K562 (cell line): ENCODE results near the gene ZBTB9.
A peak's percentile ranks its signal among the peaks of the same experiment; 100 is the strongest.

Experiments
- DPF2 ChIP-seq: fragments of 450-650 bp; IDR thresholded peaks from 2 replicates; pipeline ENCODE4 v1.6.1; 2016
- JUN ChIP-seq, 2 experiments: sonication (generic) in 1 of 2; formaldehyde crosslinking in 1 of 2; IDR thresholded peaks; 2 replicates each; pipeline versions ENCODE4 v1.6.1 to v1.8.0; 2012 to 2022; ENCODE audit warnings: borderline replicate concordance in 2 of 2, mild to moderate bottlenecking in 2 of 2, improper control_type of control experiment in 1 of 2, low read depth in 1 of 2, low read length in 1 of 2, missing genetic modification reagents in 1 of 2
- JUND ChIP-seq, 2 experiments: IDR thresholded peaks; 2 replicates in 1 of 2; 3 replicates in 1 of 2; pipeline ENCODE4 v1.6.1; 2011; ENCODE audit warnings: borderline replicate concordance in 2 of 2, low read depth in 2 of 2, low read length in 2 of 2, improper control_type of control experiment in 1 of 2, missing biosample characterization in 1 of 2, missing genetic modification characterization in 1 of 2, missing genetic modification reagents in 1 of 2
- NFYB ChIP-seq: IDR thresholded peaks from 2 replicates; pipeline ENCODE4 v1.6.1; 2011; ENCODE audit warnings: mild to moderate bottlenecking, moderate library complexity; ENCODE audit not compliant: insufficient read length; ENCODE audit errors: extremely low read depth
- POLR2AphosphoS5 ChIP-seq: IDR thresholded peaks from 2 replicates; pipeline ENCODE4 v1.6.1; 2011; ENCODE audit warnings: mild to moderate bottlenecking, low read depth, low read length, moderate library complexity; ENCODE audit not compliant: control insufficient read depth, insufficient read depth
- SLC30A9 ChIP-seq: fragments of 250-450 bp; sonication (Bioruptor Pico); IDR thresholded peaks from 2 replicates; pipeline ENCODE4 v1.8.0; 2022; ENCODE audit warnings: mild to moderate bottlenecking, moderate library complexity
- SMC3 ChIP-seq: conservative IDR thresholded peaks from 2 replicates; pipeline ENCODE4 v1.6.1; 2011; ENCODE audit warnings: low read depth, low read length, improper control_type of control experiment; ENCODE audit not compliant: insufficient read depth
- SOX6 ChIP-seq: fragments of 450-650 bp; IDR thresholded peaks from 2 replicates; pipeline ENCODE4 v1.6.1; 2014; ENCODE audit warnings: mild to moderate bottlenecking
- TAF7 ChIP-seq: fragments of 450-650 bp; IDR thresholded peaks from 2 replicates; pipeline ENCODE4 v1.6.1; 2016; ENCODE audit warnings: missing genetic modification characterization, missing compliant biosample characterization
- TF ChIP-seq, protein P1 (sequence below), 3 experiments: IDR thresholded peaks in 2 of 3; conservative IDR thresholded peaks in 1 of 3; 2 replicates each; pipeline ENCODE4 v1.5.1; 2011 to 2012; ENCODE audit warnings: low read length in 3 of 3, mild to moderate bottlenecking in 3 of 3, control low read depth in 2 of 3, improper control_type of control experiment in 1 of 3, inconsistent platforms in 1 of 3, low read depth in 1 of 3, mixed read lengths in 1 of 3, moderate library complexity in 1 of 3; ENCODE audit not compliant: insufficient read depth in 2 of 3
- TF ChIP-seq, protein P2 (sequence below): fragments of 450-650 bp; IDR thresholded peaks from 2 replicates; pipeline ENCODE4 v1.6.1; 2016
- TF ChIP-seq, protein P3 (sequence below), 2 experiments: fragments of 450-650 bp; formaldehyde crosslinking in 1 of 2; IDR thresholded peaks; 2 replicates each; pipeline versions ENCODE4 v1.4.0 to v1.6.1; 2014 to 2020; ENCODE audit warnings: mild to moderate bottlenecking in 2 of 2, borderline replicate concordance in 1 of 2, low read depth in 1 of 2
- TF ChIP-seq, protein P4 (sequence below): fragments of 150-350 bp; IDR thresholded peaks from 2 replicates; pipeline ENCODE4 v1.6.1; 2014; ENCODE audit warnings: low read depth, mild to moderate bottlenecking, low read length, borderline replicate concordance
- TF ChIP-seq, protein P5 (sequence below): sonication (generic); formaldehyde crosslinking; IDR thresholded peaks from 2 replicates; pipeline ENCODE4 v1.8.0; 2022; ENCODE audit warnings: mild to moderate bottlenecking, missing genetic modification reagents

DNA sequence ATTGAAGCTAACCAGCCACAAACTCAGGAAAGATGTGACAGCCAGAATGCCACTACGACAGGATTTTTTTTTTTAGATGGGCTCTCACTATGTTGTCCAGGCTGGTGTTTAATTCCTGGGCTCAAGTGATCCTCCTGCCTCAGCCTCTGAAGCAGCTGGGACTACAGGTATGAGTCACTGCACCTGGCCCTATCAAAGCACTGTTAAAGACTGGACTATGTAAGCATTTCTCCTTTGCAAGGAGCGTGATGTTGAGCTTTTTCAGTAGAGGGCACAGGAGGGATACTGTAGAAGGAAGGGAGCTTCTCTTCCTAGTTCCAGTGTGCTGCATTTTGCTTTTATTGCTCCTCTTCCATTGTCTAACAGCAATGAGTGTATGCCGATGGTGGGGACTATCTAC lies 35.8 kb downstream of the ZBTB9 start:
- TF ChIP-seq JUN (IDR thresholded peaks at IDR 0.05; ENCODE audit: borderline replicate concordance, low read depth, low read length) (no peak), JUN (CRISPR knock-in tag; IDR thresholded peaks at IDR 0.05; ENCODE audit: borderline replicate concordance) (no peak), SMC3 (no peak), SOX6 (no peak), NFYB (no peak), TAF7 (no peak), SLC30A9 (CRISPR knock-in tag) (no peak), JUND (IDR thresholded peaks at IDR 0.05; ENCODE audit: borderline replicate concordance, low read depth, low read length) (peak; percentile 46; the same call in 1 of the 2 replicates), JUND (tag; IDR thresholded peaks at IDR 0.05; ENCODE audit: borderline replicate concordance, low read depth, low read length) (no peak), DPF2 (no peak), POLR2AphosphoS5 (no peak)
- TF ChIP-seq, protein P1, sequence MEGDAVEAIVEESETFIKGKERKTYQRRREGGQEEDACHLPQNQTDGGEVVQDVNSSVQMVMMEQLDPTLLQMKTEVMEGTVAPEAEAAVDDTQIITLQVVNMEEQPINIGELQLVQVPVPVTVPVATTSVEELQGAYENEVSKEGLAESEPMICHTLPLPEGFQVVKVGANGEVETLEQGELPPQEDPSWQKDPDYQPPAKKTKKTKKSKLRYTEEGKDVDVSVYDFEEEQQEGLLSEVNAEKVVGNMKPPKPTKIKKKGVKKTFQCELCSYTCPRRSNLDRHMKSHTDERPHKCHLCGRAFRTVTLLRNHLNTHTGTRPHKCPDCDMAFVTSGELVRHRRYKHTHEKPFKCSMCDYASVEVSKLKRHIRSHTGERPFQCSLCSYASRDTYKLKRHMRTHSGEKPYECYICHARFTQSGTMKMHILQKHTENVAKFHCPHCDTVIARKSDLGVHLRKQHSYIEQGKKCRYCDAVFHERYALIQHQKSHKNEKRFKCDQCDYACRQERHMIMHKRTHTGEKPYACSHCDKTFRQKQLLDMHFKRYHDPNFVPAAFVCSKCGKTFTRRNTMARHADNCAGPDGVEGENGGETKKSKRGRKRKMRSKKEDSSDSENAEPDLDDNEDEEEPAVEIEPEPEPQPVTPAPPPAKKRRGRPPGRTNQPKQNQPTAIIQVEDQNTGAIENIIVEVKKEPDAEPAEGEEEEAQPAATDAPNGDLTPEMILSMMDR (IDR thresholded peaks at IDR 0.05 in 2 of 3, conservative IDR thresholded peaks at IDR 0.05 in 1 of 3; ENCODE audit: insufficient read depth in 2 of 3, low read depth in 1 of 3, low read length in 3 of 3) = peak in 1 of 3 experiments; percentile 19; a peak in 2 of 6 replicates
- TF ChIP-seq, protein P2, sequence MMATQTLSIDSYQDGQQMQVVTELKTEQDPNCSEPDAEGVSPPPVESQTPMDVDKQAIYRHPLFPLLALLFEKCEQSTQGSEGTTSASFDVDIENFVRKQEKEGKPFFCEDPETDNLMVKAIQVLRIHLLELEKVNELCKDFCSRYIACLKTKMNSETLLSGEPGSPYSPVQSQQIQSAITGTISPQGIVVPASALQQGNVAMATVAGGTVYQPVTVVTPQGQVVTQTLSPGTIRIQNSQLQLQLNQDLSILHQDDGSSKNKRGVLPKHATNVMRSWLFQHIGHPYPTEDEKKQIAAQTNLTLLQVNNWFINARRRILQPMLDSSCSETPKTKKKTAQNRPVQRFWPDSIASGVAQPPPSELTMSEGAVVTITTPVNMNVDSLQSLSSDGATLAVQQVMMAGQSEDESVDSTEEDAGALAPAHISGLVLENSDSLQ = no peak
- TF ChIP-seq, protein P3, sequence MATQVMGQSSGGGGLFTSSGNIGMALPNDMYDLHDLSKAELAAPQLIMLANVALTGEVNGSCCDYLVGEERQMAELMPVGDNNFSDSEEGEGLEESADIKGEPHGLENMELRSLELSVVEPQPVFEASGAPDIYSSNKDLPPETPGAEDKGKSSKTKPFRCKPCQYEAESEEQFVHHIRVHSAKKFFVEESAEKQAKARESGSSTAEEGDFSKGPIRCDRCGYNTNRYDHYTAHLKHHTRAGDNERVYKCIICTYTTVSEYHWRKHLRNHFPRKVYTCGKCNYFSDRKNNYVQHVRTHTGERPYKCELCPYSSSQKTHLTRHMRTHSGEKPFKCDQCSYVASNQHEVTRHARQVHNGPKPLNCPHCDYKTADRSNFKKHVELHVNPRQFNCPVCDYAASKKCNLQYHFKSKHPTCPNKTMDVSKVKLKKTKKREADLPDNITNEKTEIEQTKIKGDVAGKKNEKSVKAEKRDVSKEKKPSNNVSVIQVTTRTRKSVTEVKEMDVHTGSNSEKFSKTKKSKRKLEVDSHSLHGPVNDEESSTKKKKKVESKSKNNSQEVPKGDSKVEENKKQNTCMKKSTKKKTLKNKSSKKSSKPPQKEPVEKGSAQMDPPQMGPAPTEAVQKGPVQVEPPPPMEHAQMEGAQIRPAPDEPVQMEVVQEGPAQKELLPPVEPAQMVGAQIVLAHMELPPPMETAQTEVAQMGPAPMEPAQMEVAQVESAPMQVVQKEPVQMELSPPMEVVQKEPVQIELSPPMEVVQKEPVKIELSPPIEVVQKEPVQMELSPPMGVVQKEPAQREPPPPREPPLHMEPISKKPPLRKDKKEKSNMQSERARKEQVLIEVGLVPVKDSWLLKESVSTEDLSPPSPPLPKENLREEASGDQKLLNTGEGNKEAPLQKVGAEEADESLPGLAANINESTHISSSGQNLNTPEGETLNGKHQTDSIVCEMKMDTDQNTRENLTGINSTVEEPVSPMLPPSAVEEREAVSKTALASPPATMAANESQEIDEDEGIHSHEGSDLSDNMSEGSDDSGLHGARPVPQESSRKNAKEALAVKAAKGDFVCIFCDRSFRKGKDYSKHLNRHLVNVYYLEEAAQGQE (IDR thresholded peaks at IDR 0.05; ENCODE audit: borderline replicate concordance) = no peak
- TF ChIP-seq, protein P3 (CRISPR knock-in tag; IDR thresholded peaks at IDR 0.05; ENCODE audit: low read depth) = no peak
- TF ChIP-seq, protein P4, sequence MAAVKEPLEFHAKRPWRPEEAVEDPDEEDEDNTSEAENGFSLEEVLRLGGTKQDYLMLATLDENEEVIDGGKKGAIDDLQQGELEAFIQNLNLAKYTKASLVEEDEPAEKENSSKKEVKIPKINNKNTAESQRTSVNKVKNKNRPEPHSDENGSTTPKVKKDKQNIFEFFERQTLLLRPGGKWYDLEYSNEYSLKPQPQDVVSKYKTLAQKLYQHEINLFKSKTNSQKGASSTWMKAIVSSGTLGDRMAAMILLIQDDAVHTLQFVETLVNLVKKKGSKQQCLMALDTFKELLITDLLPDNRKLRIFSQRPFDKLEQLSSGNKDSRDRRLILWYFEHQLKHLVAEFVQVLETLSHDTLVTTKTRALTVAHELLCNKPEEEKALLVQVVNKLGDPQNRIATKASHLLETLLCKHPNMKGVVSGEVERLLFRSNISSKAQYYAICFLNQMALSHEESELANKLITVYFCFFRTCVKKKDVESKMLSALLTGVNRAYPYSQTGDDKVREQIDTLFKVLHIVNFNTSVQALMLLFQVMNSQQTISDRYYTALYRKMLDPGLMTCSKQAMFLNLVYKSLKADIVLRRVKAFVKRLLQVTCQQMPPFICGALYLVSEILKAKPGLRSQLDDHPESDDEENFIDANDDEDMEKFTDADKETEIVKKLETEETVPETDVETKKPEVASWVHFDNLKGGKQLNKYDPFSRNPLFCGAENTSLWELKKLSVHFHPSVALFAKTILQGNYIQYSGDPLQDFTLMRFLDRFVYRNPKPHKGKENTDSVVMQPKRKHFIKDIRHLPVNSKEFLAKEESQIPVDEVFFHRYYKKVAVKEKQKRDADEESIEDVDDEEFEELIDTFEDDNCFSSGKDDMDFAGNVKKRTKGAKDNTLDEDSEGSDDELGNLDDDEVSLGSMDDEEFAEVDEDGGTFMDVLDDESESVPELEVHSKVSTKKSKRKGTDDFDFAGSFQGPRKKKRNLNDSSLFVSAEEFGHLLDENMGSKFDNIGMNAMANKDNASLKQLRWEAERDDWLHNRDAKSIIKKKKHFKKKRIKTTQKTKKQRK = no peak
- TF ChIP-seq, protein P5, sequence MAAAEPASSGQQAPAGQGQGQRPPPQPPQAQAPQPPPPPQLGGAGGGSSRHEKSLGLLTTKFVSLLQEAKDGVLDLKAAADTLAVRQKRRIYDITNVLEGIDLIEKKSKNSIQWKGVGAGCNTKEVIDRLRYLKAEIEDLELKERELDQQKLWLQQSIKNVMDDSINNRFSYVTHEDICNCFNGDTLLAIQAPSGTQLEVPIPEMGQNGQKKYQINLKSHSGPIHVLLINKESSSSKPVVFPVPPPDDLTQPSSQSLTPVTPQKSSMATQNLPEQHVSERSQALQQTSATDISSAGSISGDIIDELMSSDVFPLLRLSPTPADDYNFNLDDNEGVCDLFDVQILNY = no peak
